A673 (cell line): Measurements from ENCODE around the gene NPBWR2. TPM values are rescaled to one million over a fixed set of nuclear protein-coding genes. Genes with fewer than 3 reads are reported as not detected.
"Not testable (repeated sequence)": the region's sequence is repeated elsewhere in the genome, so short reads cannot be mapped to it uniquely, and the experiment has no call there.

ENCODE experiments used
- BruUV-seq: library from RNA; stranded (reverse); fragments of 400-500 nt; replicated peaks from 2 replicates; lab custom pipeline; 2021; lab: Mats Ljungman, UMichigan
- CTCF ChIA-PET: fragments of 300-600 bp; sonication (Branson Sonifier 250); formaldehyde crosslinking; loops from one replicate; lab custom pipeline; 2022; ENCODE audit warnings: antibody characterized with exemption; lab: Charles Lee
- POLR2A ChIA-PET: fragments of 300-600 bp; sonication (Branson Sonifier 250); formaldehyde crosslinking; loops from one replicate; lab custom pipeline; 2022; ENCODE audit warnings: antibody characterized with exemption; ENCODE audit not compliant: low non-redundant PET; lab: Charles Lee
- DNase-seq: peaks from one replicate; pipeline ENCODE4 v3.0.0-alpha.2; 2015; ENCODE audit warnings: low spot score
- H3K27ac ChIP-seq: fragments of 200-600 bp; sonication (generic); 2 replicates; pipeline ENCODE4 v1.5.1; 2016; ENCODE audit warnings: mixed run types, low read depth, mild to moderate bottlenecking, mixed read lengths, antibody characterized with exemption, low read length; ENCODE audit not compliant: poor library complexity, severe bottlenecking
- H3K27me3 ChIP-seq: fragments of 200-600 bp; sonication (generic); replicated peaks from 2 replicates; pipeline ENCODE4 v1.6.1; 2017; ENCODE audit warnings: mixed run types, low read depth, mild to moderate bottlenecking, mixed read lengths, antibody characterized with exemption, low read length; ENCODE audit not compliant: insufficient read depth, poor library complexity
- H3K36me3 ChIP-seq: fragments of 200-600 bp; sonication (generic); 2 replicates; pipeline ENCODE4 v1.6.1; 2016; ENCODE audit warnings: mixed run types, mild to moderate bottlenecking, mixed read lengths, antibody characterized with exemption, low read length; ENCODE audit not compliant: insufficient read depth, poor library complexity, severe bottlenecking
- H3K4me1 ChIP-seq: fragments of 200-600 bp; sonication (generic); 2 replicates; pipeline ENCODE4 v1.6.1; 2017; ENCODE audit warnings: mixed run types, mild to moderate bottlenecking, mixed read lengths, antibody characterized with exemption, low read length; ENCODE audit not compliant: insufficient read depth, poor library complexity, severe bottlenecking
- H3K4me3 ChIP-seq: fragments of 200-600 bp; sonication (generic); 2 replicates; pipeline ENCODE4 v1.5.1; 2016; ENCODE audit warnings: low read depth, mixed run types, mild to moderate bottlenecking, mixed read lengths, low read length; ENCODE audit not compliant: poor library complexity, severe bottlenecking
- H3K9me3 ChIP-seq: fragments of 200-600 bp; sonication (generic); 2 replicates; pipeline ENCODE4 v1.6.1; 2016; ENCODE audit warnings: mixed run types, low read depth, mild to moderate bottlenecking, mixed read lengths, antibody characterized with exemption, low read length; ENCODE audit not compliant: poor library complexity, severe bottlenecking
- EZH2 ChIP-seq: fragments of 200-600 bp; sonication (generic); IDR thresholded peaks from 2 replicates; pipeline ENCODE4 v1.6.1; 2017; ENCODE audit warnings: borderline replicate concordance, low read depth, mild to moderate bottlenecking, mixed read lengths, antibody characterized with exemption, low read length; ENCODE audit not compliant: poor library complexity, severe bottlenecking
- intact Hi-C: fragments of 100-400 bp; cut with micrococcal nuclease; formaldehyde crosslinking; loops from one replicate; pipeline ENCODE4 v1.10.0; 2022; ENCODE audit not compliant: unreplicated experiment
- total RNA-seq: library from RNA; stranded (reverse); gene quantifications from 2 replicates; pipeline ENCODE4 v1.2.3, GENCODE V29; 2021
- TF ChIP-seq, protein P1 (sequence below): fragments of 300-800, 200-600 bp; sonication (generic); conservative IDR thresholded peaks from 2 replicates; pipeline ENCODE4 v1.5.1; 2017; ENCODE audit warnings: low read depth, mild to moderate bottlenecking, antibody characterized with exemption, low read length, moderate library complexity, mixed read lengths

The NPBWR2 gene
- total RNA-seq, 1 experiment from 2014 or later: not detected

DNA sequence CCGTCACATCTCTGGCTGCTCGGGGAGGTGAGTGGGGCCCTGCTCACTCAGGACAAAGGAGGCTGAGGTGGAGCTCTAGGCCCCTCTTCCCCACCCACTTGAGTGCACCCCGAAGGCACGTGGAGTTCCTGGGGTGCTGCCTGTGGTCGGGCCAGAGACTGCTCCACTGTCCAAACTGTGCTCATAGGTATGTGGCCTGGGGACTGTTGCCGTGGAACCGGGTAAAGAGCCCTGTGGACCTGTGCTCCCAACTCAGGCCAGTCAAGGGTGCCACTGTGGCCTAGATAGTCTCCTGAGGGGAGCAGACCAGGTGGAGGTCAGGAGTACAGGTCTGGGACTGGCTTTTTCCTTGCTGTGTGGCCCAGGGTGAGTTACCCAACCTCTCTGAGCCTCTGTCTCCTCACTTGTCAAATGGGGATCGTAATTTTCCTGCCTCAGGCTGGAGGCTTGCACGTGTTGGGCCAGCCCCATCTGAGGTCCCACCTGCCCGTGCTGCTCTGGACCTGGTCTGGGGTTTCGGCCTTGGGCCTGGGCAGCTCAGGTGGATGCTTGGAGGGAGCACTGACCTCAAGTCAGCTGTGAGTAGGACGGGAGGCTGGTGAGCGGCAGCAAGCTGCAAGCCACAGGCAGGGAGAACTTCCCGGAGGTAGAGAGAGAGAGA is 12.4 kb upstream of the NPBWR2 start:
- BruUV-seq: no TSS peak
- CTCF ChIA-PET: interaction anchor here (0.6 to 0.8 kb wide), 4 partner anchors 24 to 617 kb away, joined by 3 to 13 read pairs (median 4); no protein-coding TSS in a partner anchor
- H3K4me1 ChIP-seq: no peaks in the 10 kb centered on the region
- intact Hi-C loops: loop anchor here (1.0 to 5.0 kb wide), 2 partner anchors 37 to 583 kb away; partner anchors contain the start of gene PTK6
- POLR2A ChIA-PET: no interaction called here
- H3K27ac ChIP-seq: no peak overlapping the region
- peaks cover 37% of the 10 kb centered on the region for H3K27me3 ChIP-seq
- H3K9me3 ChIP-seq: no peaks in the 10 kb centered on the region
- H3K4me3 ChIP-seq: no peak overlapping the region
- H3K36me3 ChIP-seq: no peaks in the 10 kb centered on the region
- TF ChIP-seq, protein P1, sequence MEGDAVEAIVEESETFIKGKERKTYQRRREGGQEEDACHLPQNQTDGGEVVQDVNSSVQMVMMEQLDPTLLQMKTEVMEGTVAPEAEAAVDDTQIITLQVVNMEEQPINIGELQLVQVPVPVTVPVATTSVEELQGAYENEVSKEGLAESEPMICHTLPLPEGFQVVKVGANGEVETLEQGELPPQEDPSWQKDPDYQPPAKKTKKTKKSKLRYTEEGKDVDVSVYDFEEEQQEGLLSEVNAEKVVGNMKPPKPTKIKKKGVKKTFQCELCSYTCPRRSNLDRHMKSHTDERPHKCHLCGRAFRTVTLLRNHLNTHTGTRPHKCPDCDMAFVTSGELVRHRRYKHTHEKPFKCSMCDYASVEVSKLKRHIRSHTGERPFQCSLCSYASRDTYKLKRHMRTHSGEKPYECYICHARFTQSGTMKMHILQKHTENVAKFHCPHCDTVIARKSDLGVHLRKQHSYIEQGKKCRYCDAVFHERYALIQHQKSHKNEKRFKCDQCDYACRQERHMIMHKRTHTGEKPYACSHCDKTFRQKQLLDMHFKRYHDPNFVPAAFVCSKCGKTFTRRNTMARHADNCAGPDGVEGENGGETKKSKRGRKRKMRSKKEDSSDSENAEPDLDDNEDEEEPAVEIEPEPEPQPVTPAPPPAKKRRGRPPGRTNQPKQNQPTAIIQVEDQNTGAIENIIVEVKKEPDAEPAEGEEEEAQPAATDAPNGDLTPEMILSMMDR: no peak
- TF ChIP-seq EZH2: no peak
- DNase-seq: no peak

GRCh38 chr20:64119301-64119680 is 11.9 kb upstream of the NPBWR2 start:
- BruUV-seq: no TSS peak
- no peaks in the 10 kb centered on the region for H3K36me3 ChIP-seq
- H3K4me1 ChIP-seq: no peaks in the 10 kb centered on the region
- H3K27me3 ChIP-seq: peaks cover 33% of the 10 kb centered on the region
- H3K9me3 ChIP-seq: no peaks in the 10 kb centered on the region
- no peak for DNase-seq
- TF ChIP-seq EZH2: no peak
- TF ChIP-seq, protein P1: no peak
- intact Hi-C loops: no loop called here
- CTCF ChIA-PET: no interaction called here
- no peak overlapping the region for H3K27ac ChIP-seq
- POLR2A ChIA-PET: no interaction called here
- no peak overlapping the region for H3K4me3 ChIP-seq

- POLR2A ChIA-PET, H3K4me3 ChIP-seq, DNase-seq, BruUV-seq, H3K36me3 ChIP-seq, CTCF ChIA-PET, H3K4me1 ChIP-seq, intact Hi-C loops, H3K27ac ChIP-seq, H3K9me3 ChIP-seq: not testable (repeated sequence)
- H3K27me3 ChIP-seq: peaks cover 19% of the 10 kb centered on the region
Measured at GRCh38 chr20:64117432-64117777, 10.0 kb upstream of the NPBWR2 start.
